T follicular helper cell (primary cell): ENCODE data around the gene DOCK7.
"Not testable (repeated sequence)": the region's sequence is repeated elsewhere in the genome, so short reads cannot be mapped to it uniquely, and the experiment has no call there.

Experiments
- DNase-seq: peaks from one replicate; pipeline ENCODE4 v3.0.0-alpha.2; 2020; ENCODE audit warnings: low read depth

Gene DOCK7

DNA sequence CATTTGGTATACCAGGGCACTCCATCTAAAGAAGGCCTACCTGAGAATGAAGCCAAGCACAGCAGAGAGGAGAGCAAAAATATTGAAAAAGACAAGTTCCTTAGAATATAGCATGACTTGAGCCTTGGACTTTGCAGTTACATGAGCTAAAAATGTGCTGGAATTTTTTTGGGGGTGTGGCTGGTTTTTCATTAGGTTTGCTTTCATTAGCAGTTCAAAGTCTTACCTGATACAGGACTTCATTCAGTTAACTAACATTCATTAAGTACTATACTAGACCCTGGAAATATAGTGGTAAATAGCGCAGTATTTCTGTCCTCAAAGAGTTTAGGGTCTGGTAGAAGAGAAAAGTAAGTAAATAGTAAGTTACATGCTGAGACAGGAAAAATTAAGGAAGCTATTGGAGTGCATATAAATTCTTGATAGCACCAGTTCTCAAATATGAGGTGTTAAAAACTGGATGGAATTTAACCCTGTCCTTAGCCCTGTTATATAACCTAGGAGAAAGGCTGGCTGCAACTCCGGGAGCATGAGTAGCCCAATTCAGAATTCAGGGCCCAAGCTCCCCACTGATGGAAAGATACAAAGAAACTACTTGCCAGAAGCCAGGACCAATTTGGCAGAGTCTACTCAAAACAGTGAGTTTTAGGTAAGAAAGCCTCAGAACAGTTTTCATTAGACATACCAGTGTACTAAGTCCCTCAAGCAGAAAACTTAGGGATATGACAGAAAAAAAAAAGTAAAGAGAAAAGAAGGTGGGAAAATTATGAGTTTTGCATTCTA is 3.1 kb upstream of the DOCK7 start:
- no peak for DNase-seq

DNA sequence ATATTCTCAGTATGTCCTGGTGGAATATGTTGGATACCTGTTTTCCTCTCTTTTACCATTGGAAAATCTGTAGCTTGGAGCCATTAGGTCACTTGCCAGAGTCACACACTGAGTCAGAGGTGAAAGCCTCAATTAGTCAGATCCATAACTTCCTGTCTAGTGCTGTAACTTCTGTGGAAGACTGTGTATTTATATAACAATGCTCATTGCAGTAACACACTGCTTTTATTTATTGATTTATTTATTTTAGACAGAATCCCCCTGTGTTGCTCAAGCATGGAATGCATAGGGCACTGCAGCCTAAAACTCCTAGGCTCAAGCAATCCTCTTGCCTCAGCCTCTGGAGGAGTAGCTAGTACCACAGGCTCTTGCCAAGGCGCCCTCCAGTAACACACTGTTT is 1.3 kb upstream of the DOCK7 start:
- DNase-seq: no peak

DNA sequence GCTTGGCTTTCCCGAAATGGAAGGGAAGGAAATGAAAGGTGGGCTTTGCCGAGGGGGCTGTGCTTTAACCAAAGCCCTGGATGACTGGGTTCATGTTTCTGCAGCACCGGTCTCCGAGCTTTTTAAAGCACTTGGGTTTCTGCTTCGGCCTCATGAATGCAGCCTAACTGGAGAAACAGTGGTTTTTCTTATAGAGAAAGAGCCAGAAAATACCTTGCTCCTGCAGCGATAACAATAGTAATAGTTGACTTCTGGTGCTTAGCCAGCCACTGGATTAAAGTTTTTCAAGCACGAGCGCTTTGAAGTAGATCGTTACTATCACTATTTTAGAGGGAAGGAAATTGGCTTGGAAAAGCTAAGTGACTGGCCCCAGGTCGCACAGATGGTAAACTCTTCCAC is 500 bp upstream of the DOCK7 start:
- DNase-seq: no peak

DNA sequence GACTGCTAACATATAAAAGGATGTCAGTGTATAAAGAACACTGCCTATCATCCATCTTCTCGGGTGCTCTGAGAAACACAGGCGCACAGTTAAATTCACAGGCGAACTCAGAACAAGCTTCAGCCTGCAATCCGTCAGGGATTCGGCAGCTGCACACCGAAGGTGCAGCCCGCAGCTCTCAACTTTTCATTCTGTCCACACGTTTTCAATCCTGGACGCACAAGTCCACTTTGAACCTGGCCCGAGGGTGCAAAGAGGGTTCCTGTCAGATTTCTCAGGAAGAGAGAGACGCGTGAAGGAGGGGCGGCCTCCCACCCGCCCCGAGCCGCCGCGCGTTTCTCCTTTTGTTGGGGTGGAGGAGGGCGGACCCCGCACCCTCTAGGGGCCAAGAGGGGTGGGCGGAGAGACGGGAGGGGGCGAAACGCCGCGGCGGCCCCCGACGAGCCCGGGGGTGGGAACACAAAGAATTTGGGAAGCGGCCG is 724 bp downstream of the DOCK7 start:
- DNase-seq: no peak

DNA sequence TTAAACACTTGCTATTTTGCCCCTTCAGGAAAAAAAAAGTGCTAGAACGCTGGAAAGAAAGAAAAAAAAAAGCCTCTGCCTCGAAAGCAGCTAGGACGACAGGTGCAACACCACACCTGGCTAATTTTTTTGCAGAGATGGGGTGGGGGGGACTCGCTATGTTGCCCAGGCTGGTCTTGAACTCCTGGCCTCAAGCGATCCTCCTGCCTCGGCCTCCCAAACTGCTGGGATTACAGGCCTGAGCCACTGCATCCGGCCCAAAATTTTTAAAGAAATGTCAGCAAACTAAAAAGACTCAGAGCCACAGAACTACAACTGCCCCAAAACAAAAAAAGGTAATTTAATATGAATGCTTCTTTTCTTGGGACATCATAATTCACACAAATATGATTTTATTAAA is 1.4 kb downstream of the DOCK7 start:
- no peak for DNase-seq

DNA sequence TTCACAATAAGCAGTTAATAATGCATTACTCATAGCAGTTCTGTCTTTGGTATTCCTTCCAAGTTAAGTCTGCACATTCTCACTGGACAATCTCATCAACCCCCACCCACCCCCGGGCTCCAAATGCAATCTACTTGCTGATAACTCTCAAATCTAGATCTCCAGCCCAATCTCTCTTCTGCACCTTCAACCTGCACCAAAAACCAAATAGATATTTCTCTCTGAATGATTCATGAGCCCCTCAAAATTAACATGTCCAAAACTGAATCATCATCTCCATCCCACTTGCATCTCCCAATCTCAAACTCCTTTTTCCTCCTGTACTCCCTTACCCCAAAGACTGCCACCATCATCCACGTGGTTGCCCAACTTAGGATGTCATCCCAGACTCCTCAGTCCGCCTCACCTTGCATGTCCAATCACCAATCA is 2.7 kb downstream of the DOCK7 start:
- DNase-seq: no peak

- DNase-seq: no peak
Observed at GRCh38 chr1:62682531-62682930, 5.7 kb downstream of the DOCK7 start.

- not testable (repeated sequence) for DNase-seq
Observed at GRCh38 chr1:62680992-62681391, 7.2 kb downstream of the DOCK7 start.

- not testable (repeated sequence) for DNase-seq
Observed at GRCh38 chr1:62677822-62678221, 10.4 kb downstream of the DOCK7 start.

DNA sequence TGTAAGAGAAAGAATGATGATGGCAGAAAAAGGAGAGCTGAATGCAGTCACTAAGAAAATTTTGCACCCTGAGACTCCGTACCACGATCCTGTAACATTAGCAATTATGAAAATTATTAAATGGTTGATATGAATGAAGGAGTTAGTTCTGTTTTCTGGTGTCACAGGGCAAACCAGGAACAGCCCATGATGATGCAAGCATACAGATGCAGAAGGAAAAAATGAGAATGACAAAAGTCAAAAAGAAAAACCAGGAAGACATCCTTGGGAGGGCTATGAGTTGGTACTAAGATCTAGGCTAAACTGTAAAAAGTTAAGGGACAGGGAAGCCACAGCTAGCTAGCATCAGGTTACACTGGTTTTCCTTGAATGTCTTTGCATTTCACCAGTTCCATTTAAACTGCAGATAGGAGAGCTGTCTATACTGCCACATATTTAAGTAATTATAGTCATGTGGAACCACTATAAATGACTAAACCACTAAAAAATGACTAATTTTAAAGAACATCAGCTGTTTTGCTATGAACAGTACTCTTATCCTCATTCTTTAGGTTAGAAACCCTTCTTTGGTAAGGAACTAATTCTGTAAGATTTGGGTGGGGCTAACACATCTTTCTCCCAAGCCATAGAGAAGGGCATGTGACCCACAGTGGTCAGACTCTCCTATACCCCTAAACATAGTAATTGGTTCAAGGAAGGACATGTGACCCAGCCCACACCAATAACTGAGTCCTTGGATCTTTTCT is 11.4 kb downstream of the DOCK7 start:
- no peak for DNase-seq

- no peak for DNase-seq
Observed at GRCh38 chr1:62673629-62674028, 14.6 kb downstream of the DOCK7 start.

- DNase-seq: no peak
Observed at GRCh38 chr1:62672029-62672428, 16.2 kb downstream of the DOCK7 start.

- no peak for DNase-seq
Observed at GRCh38 chr1:62654744-62655143, 33.4 kb downstream of the DOCK7 start.

DNA sequence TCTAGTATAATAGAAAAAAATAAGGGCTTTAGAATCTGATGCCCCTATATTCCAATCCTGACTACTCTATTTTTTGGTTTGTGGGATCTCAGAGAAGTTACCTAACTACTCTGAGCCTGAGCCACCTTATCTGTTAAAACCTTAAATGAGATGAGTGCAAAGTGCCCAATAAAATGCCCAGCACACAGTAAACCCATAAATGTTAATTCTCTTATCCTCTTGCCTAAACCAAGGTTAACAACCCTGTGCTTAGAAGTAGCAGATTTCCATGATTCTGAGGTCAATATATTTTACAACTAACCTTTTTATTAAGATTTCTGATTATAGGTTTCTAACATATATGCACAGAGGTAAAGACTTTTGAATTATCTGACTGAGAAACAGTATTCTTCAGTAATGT is 35.8 kb downstream of the DOCK7 start:
- DNase-seq: no peak

GRCh38 chr1:62643283-62643682 is 44.9 kb downstream of the DOCK7 start:
- no peak for DNase-seq

- no peak for DNase-seq
Observed at GRCh38 chr1:62637392-62638105, 50.6 kb downstream of the DOCK7 start.

DNA sequence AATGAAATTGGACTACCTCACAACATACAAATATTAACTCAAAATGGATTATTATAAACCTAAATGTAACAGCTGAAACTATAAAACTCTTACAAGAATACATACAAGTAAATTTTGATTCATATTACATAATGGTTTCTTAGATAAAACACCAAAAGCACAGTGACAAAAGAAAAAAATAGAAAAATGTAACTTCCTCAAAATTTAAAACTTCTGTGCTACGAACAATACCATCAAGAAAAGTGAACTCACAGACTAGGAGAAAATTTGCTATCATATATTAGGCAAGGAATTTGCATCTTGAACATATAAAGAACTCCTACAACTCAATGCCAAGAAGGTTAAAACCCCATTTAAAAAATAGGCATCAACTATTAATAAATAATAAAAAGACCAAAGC is 59.7 kb downstream of the DOCK7 start:
- DNase-seq: no peak

DNA sequence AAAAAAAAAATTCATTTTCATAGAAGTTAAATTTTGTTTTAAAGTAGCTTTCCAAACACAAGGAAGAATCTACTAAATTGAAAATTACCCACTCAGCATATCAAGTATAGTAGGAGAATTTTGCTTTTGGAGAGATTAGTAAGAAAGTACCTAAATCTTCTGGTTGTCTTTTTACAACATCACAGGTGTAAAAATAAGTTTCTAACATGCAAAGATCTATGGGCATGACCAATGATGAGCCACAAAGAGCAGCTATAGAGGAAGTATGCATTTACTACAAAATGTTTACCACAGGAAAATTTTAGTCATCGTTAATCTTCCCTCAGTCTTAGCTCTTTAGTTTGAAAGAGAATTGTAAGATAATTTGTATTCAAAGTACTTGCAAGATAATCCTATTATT is 62.8 kb downstream of the DOCK7 start:
- DNase-seq: no peak

GRCh38 chr1:62621907-62622306 is 66.3 kb downstream of the DOCK7 start:
- no peak for DNase-seq

DNA sequence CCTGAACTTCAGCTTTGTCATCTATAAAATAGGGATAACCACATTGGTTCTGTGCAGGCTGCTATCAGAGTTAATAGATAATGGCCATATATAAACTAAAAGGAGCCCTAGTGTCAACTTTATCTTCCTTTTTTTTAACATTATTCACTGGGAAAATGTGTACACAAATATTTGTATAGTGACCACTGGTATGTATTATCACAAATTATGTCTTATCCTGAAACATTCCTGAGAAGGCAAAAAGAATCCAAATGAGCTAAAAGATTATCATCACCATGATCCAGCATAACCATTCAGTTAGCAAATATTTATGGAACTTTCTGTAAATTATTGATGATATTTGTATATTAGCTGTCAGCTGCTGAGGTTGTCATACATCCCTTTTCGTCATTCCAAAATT is 74.3 kb downstream of the DOCK7 start:
- DNase-seq: no peak

- DNase-seq: no peak
Observed at GRCh38 chr1:62613325-62613727, 74.9 kb downstream of the DOCK7 start.

DNA sequence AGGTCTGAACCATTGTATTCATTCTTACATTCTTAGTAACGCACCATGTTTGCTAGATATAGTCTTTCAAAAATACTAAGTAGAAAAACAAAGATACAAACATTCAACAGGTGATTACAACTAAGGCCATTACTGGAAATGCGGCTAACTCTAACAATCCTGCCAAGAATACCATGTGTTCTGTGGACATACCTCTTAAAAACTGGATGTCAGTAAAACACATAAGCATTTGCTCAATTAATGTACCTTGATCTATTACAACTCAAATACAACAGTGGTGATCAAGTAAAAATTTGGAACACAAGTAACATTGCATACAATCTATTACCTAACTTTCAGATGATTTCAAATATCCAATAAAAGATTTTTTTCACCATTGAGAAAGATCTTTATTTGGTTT is 75.4 kb downstream of the DOCK7 start:
- DNase-seq: no peak

DNA sequence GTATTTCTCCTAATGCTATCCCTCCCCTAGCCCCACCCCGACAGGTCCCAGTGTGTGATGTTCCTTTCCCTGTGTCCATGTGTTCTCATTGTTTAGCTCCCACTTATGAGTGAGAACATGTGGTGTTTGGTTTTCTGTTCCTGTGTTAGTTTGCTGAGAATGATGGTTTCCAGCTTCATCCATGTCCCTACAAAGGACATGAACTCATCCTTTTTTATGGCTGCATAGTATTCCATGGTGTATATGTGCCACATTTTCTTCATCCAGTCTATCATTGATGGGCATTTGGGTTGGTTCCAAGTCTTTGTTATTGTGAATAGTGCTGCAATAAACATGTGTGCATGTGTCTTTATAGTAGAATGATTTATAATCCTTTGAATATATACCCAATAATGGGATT is 77.6 kb downstream of the DOCK7 start:
- not testable (repeated sequence) for DNase-seq
